ENCODE data around the gene CHGA. TPM values are rescaled to one million over a fixed set of nuclear protein-coding genes. Genes with fewer than 3 reads are reported as not detected.

CHGA gene
- total and polyA plus RNA-seq, 12 donors = 0.14 TPM; not detected in 11

- ATAC-seq (no peak), DNase-seq (no peak)
- Histone ChIP-seq H3K27me3 (peaks cover 0 to 14% (median 0%) of the 10 kb centered on the region in 7 donors), H3K9me3 (peaks cover 0 to 3% (median 0%) of the 10 kb centered on the region in 11 donors), H3K36me3 (no peaks in the 10 kb centered on the region), H3K4me3 (no peak overlapping the region), H3K4me1 (no peaks in the 10 kb centered on the region), H3K27ac (no peak overlapping the region)
- no peak for TF ChIP-seq CTCF (IDR thresholded peaks at IDR 0.05)
- intact Hi-C loops (cut with DNase I) = no loop called here
- 86 to 89% methylated on average over 20 of the region's 20 CpGs for WGBS, 2 donors
These were observed 7.0 kb downstream of the CHGA start for GRCh38 chr14:92929689-92930608.

GRCh38 chr14:92930737-92931602 is 8.0 kb downstream of the CHGA start:
- Histone ChIP-seq H3K27me3 (peaks cover 0 to 5% (median 0%) of the 10 kb centered on the region in 7 donors), H3K4me3 (no peak overlapping the region), H3K27ac (no peak overlapping the region), H3K36me3 (peaks cover 0 to 7% (median 0%) of the 10 kb centered on the region in 9 donors), H3K9me3 (peaks cover 0 to 3% (median 0%) of the 10 kb centered on the region in 11 donors), H3K4me1 (no peaks in the 10 kb centered on the region)
- 61 to 64% methylated on average over 8 of the region's 8 CpGs for WGBS, 2 donors
- intact Hi-C loops (cut with DNase I) = no loop called here
- no peak for TF ChIP-seq CTCF (IDR thresholded peaks at IDR 0.05)
- DNase-seq = no peak
- no peak for ATAC-seq

GRCh38 chr14:92931681-92932447 is 8.9 kb downstream of the CHGA start:
- DNase-seq = no peak
- Histone ChIP-seq H3K4me1 (no peaks in the 10 kb centered on the region), H3K27ac (no peak overlapping the region), H3K4me3 (no peak overlapping the region), H3K27me3 (no peaks in the 10 kb centered on the region), H3K36me3 (peaks cover 0 to 16% (median 0%) of the 10 kb centered on the region in 9 donors), H3K9me3 (no peaks in the 10 kb centered on the region)
- no peak for ATAC-seq
- TF ChIP-seq CTCF (IDR thresholded peaks at IDR 0.05) = no peak
- intact Hi-C loops (cut with DNase I) = no loop called here
- WGBS, 2 donors = 84 to 89% methylated on average over 18 of the region's 18 CpGs

Measured in heart right ventricle (tissue), 16 donors.